Endodermal cell (in vitro differentiated cells): ENCODE results near the gene CAV3. TPM values are rescaled to one million over a fixed set of nuclear protein-coding genes. Genes with fewer than 3 reads are reported as not detected.

ENCODE experiments used
- DNase-seq: peaks from one replicate; pipeline ENCODE4 v3.0.0-alpha.2; 2017
- H3K27ac ChIP-seq: 2 replicates; pipeline ENCODE4 v1.5.1; 2013; ENCODE audit warnings: mild to moderate bottlenecking, low read depth, low read length, moderate library complexity
- H3K27me3 ChIP-seq: 2 replicates; pipeline ENCODE4 v1.6.1; 2013; ENCODE audit warnings: mild to moderate bottlenecking, low read length, moderate library complexity; ENCODE audit not compliant: insufficient read depth, control insufficient read depth, poor library complexity, severe bottlenecking
- H3K36me3 ChIP-seq: 2 replicates; pipeline ENCODE4 v1.7.0; 2013; ENCODE audit warnings: mild to moderate bottlenecking, low read length, moderate library complexity; ENCODE audit not compliant: control insufficient read depth, insufficient read depth
- H3K4me1 ChIP-seq: one replicate; pipeline ENCODE4 v1.7.0; 2013; ENCODE audit warnings: low read length; ENCODE audit not compliant: control insufficient read depth, insufficient read depth
- H3K4me3 ChIP-seq: 2 replicates; pipeline ENCODE4 v1.5.1; 2013; ENCODE audit warnings: mild to moderate bottlenecking, low read length, moderate library complexity
- H3K9ac ChIP-seq: 2 replicates; pipeline ENCODE4 v1.6.1; 2013; ENCODE audit warnings: mild to moderate bottlenecking, low read length, moderate library complexity; ENCODE audit not compliant: poor library complexity, severe bottlenecking; ENCODE audit errors: extremely low read depth
- H3K9me3 ChIP-seq: 2 replicates; pipeline ENCODE4 v1.6.1; 2013; ENCODE audit warnings: mild to moderate bottlenecking, low read length, moderate library complexity; ENCODE audit not compliant: control insufficient read depth
- H3K27ac Mint-ChIP-seq: 2 replicates; pipeline ENCODE4 v1.8.0; 2020; ENCODE audit warnings: mixed read lengths
- H3K27me3 Mint-ChIP-seq: 2 replicates; pipeline ENCODE4 v1.8.0; 2021; ENCODE audit warnings: mild to moderate bottlenecking, mixed read lengths; ENCODE audit not compliant: insufficient read depth
- H3K36me3 Mint-ChIP-seq: 2 replicates; pipeline ENCODE4 v1.8.0; 2020; ENCODE audit warnings: low read depth, mixed read lengths
- H3K4me1 Mint-ChIP-seq: 2 replicates; pipeline ENCODE4 v1.8.0; 2020; ENCODE audit warnings: mixed read lengths
- H3K4me3 Mint-ChIP-seq: 2 replicates; pipeline ENCODE4 v1.8.0; 2020; ENCODE audit warnings: mild to moderate bottlenecking, moderate library complexity, mixed read lengths
- H3K9me3 Mint-ChIP-seq: 2 replicates; pipeline ENCODE4 v1.8.0; 2020; ENCODE audit warnings: mild to moderate bottlenecking, mixed read lengths
- WGBS, 2 experiments: methylation state at CpG; one replicate each; pipeline versions ENCODE4 v1.1.5 to v1.1.7; 2013; ENCODE audit warnings: missing lambda C conversion rate in 2 of 2, mixed read lengths in 1 of 2; ENCODE audit not compliant: insufficient coverage in 1 of 2, insufficient read length in 1 of 2; 5-methylcytosine and 5-hydroxymethylcytosine counted together
- total RNA-seq, 2 donors: library from RNA; stranded (reverse); fragmentation: NEBNext Ultra II Directional in 1 of 2; extraction: Animal tissue kit (Norgen Biotek cat#: 25700) in 1 of 2; gene quantifications; 2 replicates in 1 of 2; 3 replicates in 1 of 2; pipeline ENCODE4 v1.2.1, GENCODE V29; 2021
- TF ChIP-seq, protein P1 (sequence below): fragments of 200-600 bp; sonication (generic); conservative IDR thresholded peaks from 2 replicates; pipeline ENCODE4 v1.5.0; 2021; ENCODE audit warnings: antibody characterized with exemption, mild to moderate bottlenecking

The CAV3 gene
- total RNA-seq, 2 donors from 2014 or later = not detected

DNA sequence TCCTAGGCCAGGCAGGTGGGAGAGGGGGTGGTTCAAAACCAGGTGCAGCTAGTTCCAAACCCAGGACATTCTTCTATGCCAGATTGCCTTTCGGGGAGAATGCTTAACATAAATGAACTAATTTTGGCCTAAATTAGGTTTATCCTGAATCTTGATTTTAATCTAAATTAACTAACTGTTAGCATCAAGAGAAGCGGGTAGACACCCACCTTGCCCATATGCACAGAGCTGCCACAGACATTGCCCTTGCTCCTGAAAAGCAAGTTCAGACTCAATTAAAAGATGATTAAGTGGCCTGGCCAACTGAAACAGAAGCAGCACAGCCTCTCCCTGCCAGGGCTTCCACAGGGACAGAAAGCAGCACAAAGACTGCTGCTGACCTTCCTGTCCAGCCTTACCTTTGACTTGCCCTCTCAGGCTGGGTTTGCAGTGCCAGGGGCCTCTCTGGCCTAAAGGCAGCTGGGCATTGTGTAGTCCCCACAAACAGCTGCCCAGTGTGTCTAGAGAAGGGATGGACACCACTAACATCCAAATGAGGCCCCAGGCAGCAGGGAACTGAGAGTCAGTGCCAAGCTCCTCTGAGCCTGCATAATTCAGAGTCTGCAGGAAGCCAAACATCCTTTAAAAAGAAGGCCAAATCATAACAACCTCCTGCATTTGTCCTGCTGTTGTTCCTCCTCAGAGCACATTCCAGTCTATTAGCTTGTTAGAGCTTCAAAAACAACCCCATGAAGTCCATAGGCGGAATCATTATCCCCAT lies 51.3 kb downstream of the CAV3 start:
- no peaks in the 10 kb centered on the region for H3K36me3 Mint-ChIP-seq
- H3K27me3 Mint-ChIP-seq = no peaks in the 10 kb centered on the region
- H3K27ac ChIP-seq = peak overlapping the region; percentile 51
- DNase-seq = no peak
- no peak overlapping the region for H3K9ac ChIP-seq
- no peak overlapping the region for H3K27ac Mint-ChIP-seq
- peaks cover 3% of the 10 kb centered on the region for H3K9me3 Mint-ChIP-seq
- H3K4me3 ChIP-seq = no peak overlapping the region
- H3K4me1 ChIP-seq = no peaks in the 10 kb centered on the region
- H3K27me3 ChIP-seq = no peaks in the 10 kb centered on the region
- no peak overlapping the region for H3K4me3 Mint-ChIP-seq
- H3K36me3 ChIP-seq = no peaks in the 10 kb centered on the region
- 91 to 92% methylated on average over 3 of the region's 3 CpGs for WGBS, 2 experiments
- TF ChIP-seq, protein P1, sequence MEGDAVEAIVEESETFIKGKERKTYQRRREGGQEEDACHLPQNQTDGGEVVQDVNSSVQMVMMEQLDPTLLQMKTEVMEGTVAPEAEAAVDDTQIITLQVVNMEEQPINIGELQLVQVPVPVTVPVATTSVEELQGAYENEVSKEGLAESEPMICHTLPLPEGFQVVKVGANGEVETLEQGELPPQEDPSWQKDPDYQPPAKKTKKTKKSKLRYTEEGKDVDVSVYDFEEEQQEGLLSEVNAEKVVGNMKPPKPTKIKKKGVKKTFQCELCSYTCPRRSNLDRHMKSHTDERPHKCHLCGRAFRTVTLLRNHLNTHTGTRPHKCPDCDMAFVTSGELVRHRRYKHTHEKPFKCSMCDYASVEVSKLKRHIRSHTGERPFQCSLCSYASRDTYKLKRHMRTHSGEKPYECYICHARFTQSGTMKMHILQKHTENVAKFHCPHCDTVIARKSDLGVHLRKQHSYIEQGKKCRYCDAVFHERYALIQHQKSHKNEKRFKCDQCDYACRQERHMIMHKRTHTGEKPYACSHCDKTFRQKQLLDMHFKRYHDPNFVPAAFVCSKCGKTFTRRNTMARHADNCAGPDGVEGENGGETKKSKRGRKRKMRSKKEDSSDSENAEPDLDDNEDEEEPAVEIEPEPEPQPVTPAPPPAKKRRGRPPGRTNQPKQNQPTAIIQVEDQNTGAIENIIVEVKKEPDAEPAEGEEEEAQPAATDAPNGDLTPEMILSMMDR = no peak
- H3K4me1 Mint-ChIP-seq = no peaks in the 10 kb centered on the region
- H3K9me3 ChIP-seq = peaks cover 14% of the 10 kb centered on the region

DNA sequence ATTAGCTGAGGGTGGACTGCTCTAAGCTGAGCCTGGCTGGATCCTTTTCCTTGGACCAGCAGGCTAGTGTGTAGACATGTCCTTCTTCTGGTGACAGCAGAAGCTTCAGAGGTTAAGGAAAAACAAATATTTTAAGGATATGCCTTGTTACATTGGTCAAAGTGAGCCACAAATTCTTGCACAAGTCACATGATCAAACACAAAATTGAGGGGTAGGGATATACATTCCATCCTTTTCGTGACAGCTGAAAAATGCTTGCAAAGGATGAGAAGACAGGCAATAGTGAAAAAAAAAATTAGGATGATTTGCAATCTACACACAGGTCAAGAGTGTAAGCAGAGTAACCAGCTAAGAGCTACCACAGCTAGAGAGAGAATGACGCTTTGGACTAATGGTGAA lies 56.9 kb downstream of the CAV3 start:
- Histone ChIP-seq H3K9me3 (peaks cover 14% of the 10 kb centered on the region), H3K36me3 (no peaks in the 10 kb centered on the region), H3K4me1 (peaks cover 5% of the 10 kb centered on the region), H3K4me3 (no peak overlapping the region), H3K9ac (no peak overlapping the region), H3K27ac (no peak overlapping the region), H3K27me3 (no peaks in the 10 kb centered on the region)
- Mint-ChIP-seq H3K36me3 (no peaks in the 10 kb centered on the region), H3K27ac (no peak overlapping the region), H3K9me3 (peaks cover 3% of the 10 kb centered on the region), H3K4me3 (no peak overlapping the region), H3K27me3 (no peaks in the 10 kb centered on the region), H3K4me1 (peaks cover 9% of the 10 kb centered on the region)
- no peak for DNase-seq
- WGBS, 2 experiments = 82 to 93% methylated on average over 2 of the region's 2 CpGs
- TF ChIP-seq, protein P1 = no peak

DNA sequence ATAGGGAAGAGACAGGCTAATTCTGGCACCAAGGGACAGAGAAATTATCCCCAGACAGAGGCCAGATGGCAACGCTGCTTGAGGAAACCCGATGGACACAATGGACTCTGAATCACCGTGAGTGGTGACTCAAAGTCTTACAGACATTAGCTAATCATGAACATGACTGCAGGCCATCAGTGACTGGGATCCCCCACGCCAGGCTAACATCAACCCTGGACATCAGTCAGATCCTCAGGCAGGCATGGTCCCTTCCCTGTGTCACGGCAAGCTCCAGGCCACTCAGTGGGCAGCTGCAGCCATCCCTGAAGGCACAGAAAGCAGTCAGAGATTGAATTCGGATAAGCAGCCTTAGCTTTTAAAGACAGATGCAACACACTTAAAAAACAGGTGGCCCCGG lies 59.6 kb downstream of the CAV3 start:
- WGBS, 2 experiments = 93 to 96% methylated on average over 7 of the region's 7 CpGs

More for the DNA sequence above, 59.6 kb downstream of the CAV3 start:
- peaks cover 6% of the 10 kb centered on the region for H3K9me3 ChIP-seq
- H3K9me3 Mint-ChIP-seq = no peaks in the 10 kb centered on the region
- H3K4me3 ChIP-seq = no peak overlapping the region
- peaks cover 5% of the 10 kb centered on the region for H3K4me1 ChIP-seq
- H3K4me1 Mint-ChIP-seq = peaks cover 9% of the 10 kb centered on the region
- H3K36me3 Mint-ChIP-seq = no peaks in the 10 kb centered on the region
- H3K27ac ChIP-seq = peak overlapping the region; percentile 60
- no peaks in the 10 kb centered on the region for H3K27me3 ChIP-seq
- H3K27me3 Mint-ChIP-seq = peaks cover 2% of the 10 kb centered on the region
- TF ChIP-seq, protein P1 = no peak
- H3K9ac ChIP-seq = no peak overlapping the region
- no peak overlapping the region for H3K27ac Mint-ChIP-seq
- H3K36me3 ChIP-seq = no peaks in the 10 kb centered on the region
- no peak overlapping the region for H3K4me3 Mint-ChIP-seq
- DNase-seq = no peak
